IPS-18c (cell line): ENCODE results near the gene COL4A6.

ENCODE experiments used
- H3K4me3 ChIP-seq: 2 replicates; pipeline ENCODE4 v1.7.0; 2013; ENCODE audit warnings: low read depth, mild to moderate bottlenecking, low read length, moderate library complexity; ENCODE audit not compliant: insufficient read depth
- H3K9me3 ChIP-seq: one replicate; pipeline ENCODE4 v1.6.1; 2013; ENCODE audit warnings: mild to moderate bottlenecking, low read length, moderate library complexity; ENCODE audit not compliant: control insufficient read depth, insufficient read depth

The COL4A6 gene

DNA sequence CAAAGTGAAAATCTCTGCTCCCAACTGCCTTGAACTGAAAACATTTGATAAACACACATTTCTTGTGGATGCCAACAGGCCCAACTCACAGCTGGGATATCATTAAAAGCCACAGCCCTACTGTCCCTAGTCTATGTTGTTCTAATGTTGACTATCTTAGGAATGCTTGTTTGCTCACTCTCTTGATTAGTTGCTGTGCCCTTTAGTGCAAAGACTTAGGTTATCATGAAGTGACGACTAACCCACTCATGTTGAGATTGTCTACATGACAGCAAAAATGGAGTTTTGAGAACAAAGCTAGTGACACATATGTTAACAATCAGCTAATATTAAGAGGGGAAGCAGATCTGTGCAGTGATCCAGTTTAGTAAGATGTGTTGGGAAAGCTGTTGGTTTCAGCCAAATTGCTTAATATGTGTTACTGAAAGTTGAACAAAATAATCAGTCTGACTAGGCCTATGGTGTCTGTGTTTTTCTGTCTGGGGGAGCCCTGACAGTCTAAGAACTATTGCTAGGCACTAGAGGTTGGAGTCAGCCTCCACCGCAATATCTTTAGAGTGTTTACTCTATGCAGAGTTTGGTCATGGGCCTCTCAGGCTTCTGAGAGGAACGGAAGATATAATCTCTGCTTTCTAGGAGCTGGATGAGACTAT lies 221.2 kb downstream of the COL4A6 start:
- H3K9me3 ChIP-seq = no peaks in the 10 kb centered on the region
- H3K4me3 ChIP-seq = no peak overlapping the region

DNA sequence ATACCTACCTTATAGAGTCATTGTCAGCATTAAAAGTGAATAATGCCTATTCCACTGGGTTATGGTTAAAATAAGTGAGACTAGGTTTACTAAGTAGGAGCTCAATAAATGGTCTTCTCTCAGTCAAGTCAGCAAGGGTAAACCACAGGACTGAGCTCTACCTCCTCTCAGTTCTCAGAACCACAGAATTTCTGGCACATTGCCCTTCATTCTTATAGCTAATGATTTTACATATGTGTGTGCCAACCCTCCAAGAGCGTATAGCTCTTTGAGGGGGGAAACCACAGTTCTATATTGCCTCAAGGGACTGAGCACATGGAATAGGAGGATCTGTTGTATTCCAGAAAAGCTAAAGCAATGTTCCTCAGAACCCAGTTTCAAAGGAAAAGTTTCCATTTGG lies 221.8 kb downstream of the COL4A6 start:
- no peak overlapping the region for H3K4me3 ChIP-seq
- H3K9me3 ChIP-seq = no peaks in the 10 kb centered on the region

DNA sequence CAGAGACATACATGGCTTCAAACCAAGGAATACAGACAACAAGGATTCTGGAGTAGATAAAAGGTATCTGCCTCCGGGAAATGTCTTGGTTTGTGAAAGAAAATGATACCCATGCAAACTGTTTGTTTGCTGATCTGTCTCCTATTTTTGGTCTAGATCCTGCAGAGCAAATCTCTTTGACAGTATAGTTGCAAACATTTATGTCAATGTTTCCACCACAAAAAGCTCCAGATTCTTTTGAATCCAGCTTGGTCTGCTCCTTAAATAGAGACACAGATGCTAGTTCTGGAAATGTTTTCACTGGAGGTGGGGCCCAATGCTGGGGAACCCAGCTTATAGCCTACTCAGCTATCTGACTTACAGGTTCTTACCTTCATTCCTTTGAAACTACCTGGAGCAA lies 226.9 kb downstream of the COL4A6 start:
- H3K9me3 ChIP-seq = no peaks in the 10 kb centered on the region
- H3K4me3 ChIP-seq = no peak overlapping the region

DNA sequence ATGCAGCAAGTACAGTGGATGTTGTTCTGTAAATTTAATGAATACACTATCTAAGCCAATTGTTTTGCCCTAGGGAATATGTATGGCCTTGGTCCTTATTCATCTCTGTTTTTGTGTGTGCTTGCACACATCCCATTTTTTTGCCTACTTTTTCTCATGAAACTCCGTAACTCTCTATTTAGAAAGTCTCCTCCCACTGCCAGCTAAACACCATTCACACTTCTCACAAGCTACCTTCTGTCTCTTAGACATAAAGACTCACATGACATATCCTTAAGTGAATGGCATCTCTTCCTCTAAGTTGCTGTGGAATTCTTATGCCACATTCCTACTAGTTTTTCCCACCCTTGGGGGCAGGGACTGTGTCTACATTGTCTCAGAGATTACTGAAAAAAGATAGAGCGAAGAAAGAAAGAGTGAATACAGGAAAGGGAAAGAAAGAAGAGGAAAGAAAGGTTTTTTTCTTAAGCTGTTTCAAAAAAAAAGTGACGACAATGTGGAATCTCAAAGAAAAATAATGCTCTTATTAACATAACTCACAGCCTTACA lies 229.1 kb downstream of the COL4A6 start:
- no peak overlapping the region for H3K4me3 ChIP-seq

DNA sequence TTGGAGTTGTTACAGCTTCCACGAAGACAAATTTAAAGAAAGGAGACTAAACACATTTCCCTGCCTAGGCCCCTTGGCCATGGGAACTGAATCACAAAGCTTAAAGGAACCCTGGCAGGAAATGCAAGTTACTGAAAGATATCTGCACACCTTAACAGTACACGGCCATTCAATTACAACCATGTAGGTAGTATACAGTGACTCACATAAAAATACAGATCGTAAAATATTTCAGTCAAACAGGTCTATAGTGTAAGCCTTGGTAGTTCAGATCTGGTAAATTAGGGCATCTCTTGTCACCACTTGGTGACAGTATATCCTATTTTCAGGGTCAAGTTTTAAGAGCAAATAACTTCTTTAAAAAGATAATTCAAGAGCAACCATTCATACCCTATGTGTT lies 234.7 kb downstream of the COL4A6 start:
- H3K4me3 ChIP-seq = no peak overlapping the region
- no peaks in the 10 kb centered on the region for H3K9me3 ChIP-seq

More for the DNA sequence above, 229.1 kb downstream of the COL4A6 start:
- H3K9me3 ChIP-seq = no peaks in the 10 kb centered on the region

DNA sequence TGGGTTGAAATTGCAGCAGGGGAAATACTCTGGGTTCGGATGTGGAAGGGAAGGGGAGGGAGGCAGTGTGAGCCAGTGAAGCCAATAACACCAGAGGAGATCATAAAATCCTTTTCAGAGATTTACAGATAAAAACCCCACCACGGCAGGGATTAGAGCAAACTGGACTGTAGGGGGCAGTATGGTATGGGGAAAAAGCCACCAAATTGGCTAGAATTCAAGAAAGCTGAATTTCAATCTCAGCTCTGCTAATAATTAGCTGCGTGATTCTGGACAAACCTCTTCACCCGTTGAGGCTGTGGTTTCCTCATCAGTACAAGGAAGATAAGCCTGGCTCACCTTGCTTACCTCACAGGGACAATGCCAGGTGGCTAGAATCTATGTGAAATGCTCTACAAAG lies 238.5 kb downstream of the COL4A6 start:
- no peak overlapping the region for H3K4me3 ChIP-seq
- H3K9me3 ChIP-seq = no peaks in the 10 kb centered on the region

DNA sequence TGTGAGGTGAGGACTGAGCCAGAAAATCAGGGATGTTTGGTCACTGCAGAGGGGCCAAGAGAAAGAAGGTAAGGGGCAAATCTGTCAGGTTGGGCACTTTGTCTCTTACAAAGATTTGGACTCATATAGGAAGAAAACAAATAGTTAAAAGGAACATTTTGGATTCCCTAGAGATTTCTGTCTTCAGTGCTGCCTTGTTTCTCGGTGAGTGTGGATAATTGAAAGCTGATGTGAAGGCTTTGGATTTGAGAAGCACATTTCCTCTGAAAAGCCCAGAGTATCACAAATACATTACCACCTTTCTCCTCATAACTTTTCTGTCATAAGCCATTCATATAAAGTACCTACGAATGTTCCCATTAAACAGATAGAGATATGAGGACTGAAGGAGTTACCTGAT lies 239.2 kb downstream of the COL4A6 start:
- Histone ChIP-seq H3K4me3 (no peak overlapping the region), H3K9me3 (no peaks in the 10 kb centered on the region)

DNA sequence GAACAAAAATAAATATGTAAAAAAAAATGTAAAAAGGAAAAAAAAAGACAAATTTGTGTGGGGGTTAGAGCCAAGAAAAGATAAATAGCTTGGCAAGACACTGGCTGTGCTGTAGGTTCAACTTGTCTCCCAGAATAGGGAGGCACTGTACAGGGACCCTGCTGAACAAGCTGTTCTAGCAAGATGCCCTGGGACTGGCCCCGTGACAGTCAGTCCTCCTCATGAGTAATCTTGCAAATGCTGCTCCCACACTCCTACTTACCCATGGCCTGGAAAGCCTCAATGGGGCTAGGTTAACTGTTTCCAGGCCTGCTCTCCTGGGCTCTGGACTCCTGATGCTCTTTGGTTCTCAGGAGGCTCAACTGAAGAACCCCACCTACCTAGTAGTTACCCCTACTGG lies 239.8 kb downstream of the COL4A6 start:
- no peaks in the 10 kb centered on the region for H3K9me3 ChIP-seq
- no peak overlapping the region for H3K4me3 ChIP-seq

DNA sequence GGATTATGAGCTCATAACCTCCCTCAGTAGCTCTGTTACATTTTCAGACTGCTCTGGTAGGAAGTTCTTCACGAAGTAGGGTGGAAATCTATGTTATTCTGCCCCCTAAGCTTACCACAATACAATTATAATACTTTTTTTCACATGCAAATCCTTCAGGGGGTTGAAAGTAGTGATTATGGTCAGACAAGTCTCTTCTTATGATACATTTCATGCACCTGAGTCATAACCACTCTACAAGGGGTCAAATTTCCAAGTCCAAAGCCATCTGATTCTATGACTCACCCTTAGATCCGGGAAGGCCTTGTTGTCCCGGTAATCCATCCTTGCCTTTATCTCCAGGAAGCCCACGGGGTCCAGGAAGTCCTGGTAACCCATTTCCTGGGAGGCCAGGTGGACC lies 251.4 kb downstream of the COL4A6 start:
- H3K9me3 ChIP-seq = no peaks in the 10 kb centered on the region
- H3K4me3 ChIP-seq = no peak overlapping the region

DNA sequence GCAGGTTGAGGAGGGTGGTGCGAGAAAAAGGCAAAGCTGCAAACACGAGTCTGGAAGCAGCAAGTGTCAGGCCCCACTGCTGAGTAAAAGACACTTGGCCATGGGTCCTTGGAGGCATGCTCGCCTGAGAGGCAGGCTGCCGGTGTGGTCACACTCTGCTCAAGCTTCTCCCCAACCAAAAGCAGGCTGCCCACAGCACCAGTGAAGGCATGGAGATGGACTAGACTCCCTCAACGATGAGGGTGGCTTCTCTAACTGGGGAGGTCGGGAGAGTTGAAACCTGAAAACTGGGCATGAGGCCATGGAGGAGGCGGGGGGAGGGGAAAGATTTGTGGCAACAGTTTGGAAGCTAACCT lies 260.1 kb downstream of the COL4A6 start:
- Histone ChIP-seq H3K4me3 (no peak overlapping the region), H3K9me3 (no peaks in the 10 kb centered on the region)

DNA sequence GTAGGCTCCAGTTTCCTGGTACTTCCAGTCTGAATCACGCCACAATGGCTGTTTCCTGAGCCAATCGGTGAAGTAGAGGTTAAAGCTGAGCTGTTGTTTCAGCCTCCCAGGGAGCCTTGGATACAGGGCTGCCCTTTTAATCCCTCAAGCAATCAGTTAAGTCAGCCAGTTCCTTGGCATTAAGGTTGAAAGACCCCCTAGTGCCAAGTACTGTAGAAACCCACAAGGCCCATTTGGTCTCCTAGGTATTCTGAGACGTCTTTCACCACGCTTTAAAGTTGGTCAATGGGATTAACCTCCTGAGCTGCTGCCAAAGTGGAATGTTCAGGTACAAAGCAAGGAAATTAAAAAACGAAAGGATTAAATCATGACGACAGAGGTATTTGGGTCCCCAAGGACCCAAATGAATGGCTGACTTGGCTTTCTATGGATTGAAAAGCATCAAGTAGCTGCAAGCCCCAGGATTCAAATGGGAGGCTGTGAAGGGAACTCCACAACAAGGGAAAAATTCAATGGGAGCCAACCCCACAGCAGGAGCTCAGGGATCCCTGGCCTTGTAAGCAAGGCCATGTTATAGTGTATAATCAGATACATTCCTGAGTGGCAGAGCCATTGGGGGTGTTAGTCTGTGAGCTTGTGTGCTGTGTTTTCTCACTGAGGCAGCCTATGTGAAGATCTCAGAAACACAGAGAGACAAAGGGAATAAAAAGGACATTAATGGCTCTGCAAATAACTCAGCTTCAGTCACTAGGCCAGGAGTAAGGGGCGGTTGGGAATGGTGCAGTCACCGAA lies 260.7 kb downstream of the COL4A6 start:
- H3K4me3 ChIP-seq = no peak overlapping the region
- H3K9me3 ChIP-seq = no peaks in the 10 kb centered on the region

DNA sequence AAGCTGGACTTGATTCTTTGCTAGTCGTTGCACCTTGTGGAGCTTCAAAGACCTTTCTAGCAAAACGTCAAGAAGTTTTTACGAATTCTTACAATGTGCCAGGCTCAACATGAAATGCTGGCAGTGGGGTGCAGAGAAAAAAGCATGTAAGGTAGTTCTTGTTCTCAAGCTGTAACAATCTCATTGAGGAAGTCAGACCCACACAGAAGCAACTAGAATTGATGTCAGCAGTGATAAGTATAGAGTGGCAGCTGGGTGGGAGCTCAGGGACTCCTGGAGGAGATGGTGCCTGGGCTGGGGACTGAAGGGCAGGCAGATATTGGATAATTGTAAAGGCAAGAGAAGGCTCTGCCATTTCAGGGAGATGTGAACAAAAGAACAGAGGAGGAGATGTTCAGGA lies 264.3 kb downstream of the COL4A6 start:
- H3K9me3 ChIP-seq = no peaks in the 10 kb centered on the region
- no peak overlapping the region for H3K4me3 ChIP-seq

DNA sequence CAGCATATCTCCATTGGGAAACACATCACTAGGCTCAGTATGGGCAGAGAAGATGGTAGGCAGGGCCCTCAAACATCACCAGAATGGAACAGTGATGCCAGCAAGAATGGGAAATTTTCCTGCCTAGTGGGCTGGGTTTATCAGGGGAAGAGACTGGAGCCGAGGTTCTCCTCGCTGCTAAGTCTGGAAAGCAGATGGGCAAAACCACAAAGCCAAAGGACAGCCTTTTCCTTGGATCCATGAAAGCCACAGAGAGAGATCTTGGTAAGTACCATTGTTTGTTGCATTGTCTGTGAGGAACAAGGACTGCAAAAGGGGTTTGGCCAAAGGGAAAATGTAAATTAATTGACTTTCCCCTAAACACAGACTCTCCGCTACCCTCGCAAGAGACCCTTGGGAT lies 266.6 kb downstream of the COL4A6 start:
- Histone ChIP-seq H3K4me3 (no peak overlapping the region), H3K9me3 (no peaks in the 10 kb centered on the region)

DNA sequence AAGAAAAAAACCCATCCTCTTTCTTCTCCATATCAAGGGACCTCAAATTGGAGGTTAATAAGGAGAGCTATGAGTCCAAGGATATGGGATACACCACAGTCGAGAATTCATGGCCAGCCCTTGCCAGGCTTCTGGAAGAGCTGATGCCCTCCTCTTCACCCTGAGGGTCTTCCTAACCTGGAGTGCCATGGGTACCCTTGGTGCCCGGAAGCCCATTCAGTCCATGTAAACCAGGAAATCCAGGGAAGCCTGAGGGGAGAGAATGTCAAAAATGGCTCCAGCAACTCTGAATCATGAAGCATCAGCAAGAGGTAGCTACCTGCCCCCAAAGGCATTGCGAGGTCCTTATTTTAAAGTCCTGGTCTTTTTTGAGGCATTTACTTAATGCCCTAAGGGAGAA lies 268.5 kb downstream of the COL4A6 start:
- H3K4me3 ChIP-seq = no peak overlapping the region

DNA sequence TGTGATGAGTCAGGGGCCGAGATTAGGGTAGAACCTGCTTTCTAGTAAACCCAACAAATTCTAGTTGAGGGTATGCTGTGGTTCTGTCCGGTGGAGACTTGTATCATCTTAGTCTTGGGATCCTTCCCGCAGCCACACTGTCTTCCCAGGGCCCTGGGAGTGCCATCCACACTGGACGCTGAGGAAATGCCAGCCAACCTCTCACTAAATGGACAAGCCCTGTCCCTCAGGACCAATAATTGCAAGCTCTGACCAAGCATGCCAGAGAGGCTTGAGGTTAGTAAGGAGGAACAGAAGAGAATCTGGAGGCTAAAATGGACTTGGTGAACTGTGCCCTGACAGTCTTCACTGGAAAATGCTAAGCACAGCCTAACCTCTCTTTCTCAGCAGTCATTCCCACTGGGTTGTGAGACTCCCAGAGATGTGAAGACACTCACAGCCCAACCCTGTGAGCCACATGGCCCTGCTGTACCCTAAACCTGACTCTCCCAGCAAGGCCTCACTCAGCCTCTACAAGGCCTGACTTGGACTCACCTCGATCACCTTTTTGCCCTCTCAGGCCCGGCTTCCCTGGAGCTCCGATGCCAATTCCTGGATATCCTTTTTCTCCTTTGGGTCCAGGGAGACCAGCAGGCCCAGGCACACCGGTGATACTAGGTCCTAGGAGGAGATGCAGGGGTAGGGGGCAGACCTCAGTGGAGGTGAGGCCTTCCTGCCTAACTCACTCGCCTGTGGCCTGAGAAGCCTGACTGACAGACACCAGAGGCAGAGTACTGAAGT lies 269.1 kb downstream of the COL4A6 start:
- H3K4me3 ChIP-seq = no peak overlapping the region
- H3K9me3 ChIP-seq = no peaks in the 10 kb centered on the region

More for the DNA sequence above, 268.5 kb downstream of the COL4A6 start:
- H3K9me3 ChIP-seq = no peaks in the 10 kb centered on the region

DNA sequence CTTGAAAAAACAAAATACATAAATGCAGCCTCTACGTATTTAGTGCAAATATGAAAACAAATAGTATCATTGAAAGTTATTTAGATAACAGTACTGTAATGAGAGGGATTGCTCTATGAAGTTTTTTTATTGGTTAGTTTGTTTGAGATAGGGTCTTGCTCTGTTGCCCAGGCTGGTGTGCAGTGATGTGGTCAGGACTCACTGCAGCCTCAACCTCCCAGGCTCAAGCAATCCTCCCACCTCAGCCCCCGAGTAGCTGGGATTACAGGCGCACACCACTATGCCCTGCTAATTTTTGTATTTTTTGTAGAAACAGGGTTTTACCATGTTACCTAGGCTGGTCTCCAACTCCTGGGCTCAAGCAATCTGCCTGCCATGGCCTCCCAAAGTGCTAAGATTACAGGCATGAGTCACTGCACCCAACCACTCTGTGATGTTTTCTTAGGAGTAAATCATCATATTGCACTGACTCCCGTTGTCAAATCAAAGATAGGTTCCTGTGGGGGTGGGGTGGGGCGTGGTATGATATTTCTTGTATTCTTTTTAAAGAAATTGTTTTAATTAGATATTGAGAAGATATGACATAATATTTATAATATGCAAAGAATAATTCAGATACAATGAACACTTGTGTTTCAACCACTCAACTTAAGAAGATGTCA lies 270.9 kb downstream of the COL4A6 start:
- H3K4me3 ChIP-seq = no peak overlapping the region
- no peaks in the 10 kb centered on the region for H3K9me3 ChIP-seq

DNA sequence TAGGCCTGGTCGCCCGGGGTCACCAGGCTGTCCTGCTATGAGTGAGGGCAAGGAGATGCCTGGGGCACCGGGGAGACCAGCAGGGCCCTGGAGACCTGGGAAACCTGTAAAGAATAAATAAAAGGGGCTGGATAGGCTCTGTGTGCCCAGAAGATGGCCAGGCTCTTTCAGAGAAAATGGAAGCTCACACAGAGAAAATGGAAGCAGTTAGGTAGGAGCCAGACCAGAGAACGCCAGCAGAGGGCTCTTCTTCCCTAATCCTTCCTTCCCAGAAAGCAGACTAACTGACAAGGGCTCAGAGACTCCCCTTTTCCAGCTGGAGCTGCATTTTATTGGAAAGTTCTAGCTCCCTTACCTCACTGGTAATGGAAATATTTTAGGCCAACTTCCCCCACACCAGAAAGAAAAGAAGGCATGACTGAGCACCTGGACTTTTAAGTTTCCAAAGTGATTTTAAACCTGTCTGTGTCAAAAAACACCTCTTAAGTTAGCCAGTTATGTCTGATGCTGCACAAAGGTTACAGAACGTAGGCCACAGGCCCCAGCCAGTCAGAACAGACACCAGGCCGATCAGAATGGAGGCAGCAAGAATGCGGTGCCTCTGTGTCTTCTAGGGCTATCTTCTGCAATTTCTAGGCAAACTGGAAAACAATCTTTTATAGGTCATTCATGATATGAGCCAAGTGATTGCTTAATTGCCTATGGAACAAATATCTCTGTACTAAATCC lies 272.7 kb downstream of the COL4A6 start:
- Histone ChIP-seq H3K9me3 (no peaks in the 10 kb centered on the region), H3K4me3 (no peak overlapping the region)
